GM12878 (cell line): ENCODE results near the gene GNG3. TPM values are rescaled to one million over a fixed set of nuclear protein-coding genes. Genes with fewer than 3 reads are reported as not detected.

Experiments
- ATF7 ChIP-seq: fragments of 450-650 bp; IDR thresholded peaks from 2 replicates; pipeline ENCODE4 v1.6.1; 2016; ENCODE audit warnings: low read depth, mild to moderate bottlenecking
- BRCA1 ChIP-seq: IDR thresholded peaks from 2 replicates; pipeline ENCODE4 v1.6.1; 2011; ENCODE audit warnings: low read depth, low read length, improper control_type of control experiment
- CREB1 ChIP-seq: IDR thresholded peaks from 2 replicates; pipeline ENCODE4 v1.6.1; 2012; ENCODE audit warnings: low read depth, mild to moderate bottlenecking, inconsistent platforms
- EP300 ChIP-seq, 2 experiments: fragments of 150-350 bp in 1 of 2; IDR thresholded peaks; 2 replicates each; pipeline ENCODE4 v1.6.1; 2011 to 2012; ENCODE audit warnings: low read depth in 2 of 2, low read length in 2 of 2, borderline replicate concordance in 1 of 2, improper control_type of control experiment in 1 of 2, inconsistent platforms in 1 of 2; ENCODE audit not compliant: control insufficient read depth in 1 of 2
- FOS ChIP-seq: IDR thresholded peaks from 3 replicates; pipeline ENCODE4 v1.6.1; 2011; ENCODE audit warnings: borderline replicate concordance; ENCODE audit not compliant: insufficient read length; ENCODE audit errors: extremely low read depth
- IRF3 ChIP-seq: fragments of 450-650 bp; IDR thresholded peaks from 2 replicates; pipeline ENCODE4 v1.6.1; 2014; ENCODE audit warnings: mild to moderate bottlenecking
- NBN ChIP-seq: fragments of 450-650 bp; IDR thresholded peaks from 2 replicates; pipeline ENCODE4 v1.6.1; 2016
- SMAD5 ChIP-seq: IDR thresholded peaks from 2 replicates; pipeline ENCODE4 v1.6.1; 2016; ENCODE audit warnings: antibody characterized with exemption, low read depth
- SRF ChIP-seq, 2 experiments: IDR thresholded peaks; 2 replicates each; pipeline ENCODE4 v1.6.1; 2011; ENCODE audit warnings: low read depth in 2 of 2, low read length in 2 of 2, mild to moderate bottlenecking in 1 of 2, moderate library complexity in 1 of 2
- TAF1 ChIP-seq: IDR thresholded peaks from 2 replicates; pipeline ENCODE4 v1.6.1; 2011; ENCODE audit warnings: mild to moderate bottlenecking, low read depth, low read length, borderline replicate concordance
- ZNF384 ChIP-seq: IDR thresholded peaks from 2 replicates; pipeline ENCODE4 v1.6.1; 2012; ENCODE audit warnings: low read depth, mild to moderate bottlenecking, low read length, improper control_type of control experiment, borderline replicate concordance
- polyA plus RNA-seq, 11 experiments: library from polyadenylated mRNA; depleted of rRNA in 4 of 11; unstranded in 6 of 11; stranded (reverse) in 5 of 11; fragments of >200 nt; fragmentation: Nextera tagmentation in 4 of 11; fragmentation: Illumina TruSeq in 1 of 11; extraction: Ambion mirVana in 4 of 11; extraction: Trizol in 1 of 11; gene quantifications; 1 replicate in 1 of 11; 2 replicates in 10 of 11; pipeline versions ENCODE4 v1.2.1 to v1.2.3, GENCODE V29; 2011 to 2016; ENCODE audit warnings: inconsistent platforms in 2 of 11, missing spikeins in 2 of 11, low read depth in 1 of 11
- total RNA-seq, 4 experiments: library from RNA; depleted of rRNA in 3 of 4; stranded (reverse); fragments of >200 nt in 3 of 4; fragmentation: Illumina TruSeq in 1 of 4; extraction: Trizol in 1 of 4; gene quantifications; 2 replicates each; pipeline versions ENCODE4 v1.2.1 to v1.2.3, GENCODE V29; 2013 to 2021
- TF ChIP-seq, protein P1 (sequence below): fragments of 450-650 bp; IDR thresholded peaks from 2 replicates; pipeline ENCODE4 v1.6.1; 2018; ENCODE audit warnings: mild to moderate bottlenecking, low read depth, moderate library complexity; ENCODE audit not compliant: partially characterized antibody
- TF ChIP-seq, protein P2 (sequence below): fragments of 450-650 bp; IDR thresholded peaks from 2 replicates; pipeline ENCODE4 v1.6.1; 2017; ENCODE audit warnings: low read depth, mild to moderate bottlenecking, moderate library complexity
- TF ChIP-seq, protein P3 (sequence below): fragments of 450-650 bp; IDR thresholded peaks from 2 replicates; pipeline ENCODE4 v1.6.1; 2018; ENCODE audit warnings: borderline replicate concordance, mild to moderate bottlenecking; ENCODE audit not compliant: partially characterized antibody
- TF ChIP-seq, protein P4 (sequence below): fragments of 450-650 bp; IDR thresholded peaks from 2 replicates; pipeline ENCODE4 v1.6.1; 2017; ENCODE audit warnings: mild to moderate bottlenecking, moderate library complexity

The GNG3 gene
- total and polyA plus RNA-seq, 10 of the 15 experiments (the other 5 are each of a cell fraction or from before 2014, with no cell fraction given), result 0.27 to 0.83 (median 0.57) TPM; not detected in 5

DNA sequence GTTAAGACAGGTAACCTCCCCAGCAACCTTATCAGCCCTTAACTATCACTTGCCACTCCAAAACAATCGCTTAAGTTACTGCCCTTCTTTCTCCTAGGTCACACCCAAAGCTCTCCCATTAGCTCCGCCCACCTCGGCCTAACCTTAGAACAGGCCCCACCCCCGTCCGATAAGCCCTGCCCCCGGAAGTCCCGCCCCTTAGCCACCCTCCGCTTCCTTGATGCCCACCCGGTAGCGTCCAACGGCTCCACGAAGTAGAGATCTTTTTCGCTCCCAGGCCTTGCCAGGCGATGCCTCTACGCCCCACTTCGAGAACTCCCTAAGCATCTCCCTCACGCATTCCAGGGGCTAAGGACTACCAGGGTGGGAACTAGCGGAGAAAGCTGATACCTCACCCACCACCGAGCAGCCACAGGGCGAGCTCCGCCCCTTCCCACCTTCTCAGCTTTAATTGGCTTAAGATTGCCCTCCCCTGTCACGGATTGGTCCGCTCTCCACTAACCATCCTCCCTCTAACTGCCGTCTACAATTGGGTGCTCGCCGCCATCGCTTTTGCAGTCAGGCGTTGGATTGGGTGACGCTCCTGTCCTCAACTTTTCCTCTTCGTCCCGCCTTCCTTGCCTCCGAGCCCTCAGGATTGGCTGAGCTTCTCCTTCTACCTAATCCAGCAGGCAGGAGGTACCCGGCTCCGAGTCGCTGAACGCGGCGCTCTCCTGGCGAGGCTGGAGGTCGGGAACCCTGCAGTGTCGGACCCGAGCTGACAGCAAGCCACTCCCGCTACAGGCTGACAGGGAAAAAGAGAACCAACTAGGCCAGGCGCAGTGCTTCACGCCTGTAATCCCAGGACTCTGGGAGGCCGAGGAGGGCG, 46.5 kb downstream of the GNG3 start, which contains the start of gene ZBTB3 (continued):
- TF ChIP-seq, protein P1, sequence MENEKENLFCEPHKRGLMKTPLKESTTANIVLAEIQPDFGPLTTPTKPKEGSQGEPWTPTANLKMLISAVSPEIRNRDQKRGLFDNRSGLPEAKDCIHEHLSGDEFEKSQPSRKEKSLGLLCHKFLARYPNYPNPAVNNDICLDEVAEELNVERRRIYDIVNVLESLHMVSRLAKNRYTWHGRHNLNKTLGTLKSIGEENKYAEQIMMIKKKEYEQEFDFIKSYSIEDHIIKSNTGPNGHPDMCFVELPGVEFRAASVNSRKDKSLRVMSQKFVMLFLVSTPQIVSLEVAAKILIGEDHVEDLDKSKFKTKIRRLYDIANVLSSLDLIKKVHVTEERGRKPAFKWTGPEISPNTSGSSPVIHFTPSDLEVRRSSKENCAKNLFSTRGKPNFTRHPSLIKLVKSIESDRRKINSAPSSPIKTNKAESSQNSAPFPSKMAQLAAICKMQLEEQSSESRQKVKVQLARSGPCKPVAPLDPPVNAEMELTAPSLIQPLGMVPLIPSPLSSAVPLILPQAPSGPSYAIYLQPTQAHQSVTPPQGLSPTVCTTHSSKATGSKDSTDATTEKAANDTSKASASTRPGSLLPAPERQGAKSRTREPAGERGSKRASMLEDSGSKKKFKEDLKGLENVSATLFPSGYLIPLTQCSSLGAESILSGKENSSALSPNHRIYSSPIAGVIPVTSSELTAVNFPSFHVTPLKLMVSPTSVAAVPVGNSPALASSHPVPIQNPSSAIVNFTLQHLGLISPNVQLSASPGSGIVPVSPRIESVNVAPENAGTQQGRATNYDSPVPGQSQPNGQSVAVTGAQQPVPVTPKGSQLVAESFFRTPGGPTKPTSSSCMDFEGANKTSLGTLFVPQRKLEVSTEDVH, result peak; percentile 69
- TF ChIP-seq BRCA1, result no peak
- TF ChIP-seq ZNF384, result no peak
- peak; percentile 52 for TF ChIP-seq ATF7
- TF ChIP-seq IRF3, result peak; percentile 95
- TF ChIP-seq SRF (IDR thresholded peaks at IDR 0.05; ENCODE audit: low read depth in 2 of 2, low read length in 2 of 2), result 0 out of 4 replicates have a peak, but pooled peaks of 1 of the 2 experiments have one; percentile 41
- TF ChIP-seq CREB1, result peak; percentile 66
- TF ChIP-seq, protein P2, sequence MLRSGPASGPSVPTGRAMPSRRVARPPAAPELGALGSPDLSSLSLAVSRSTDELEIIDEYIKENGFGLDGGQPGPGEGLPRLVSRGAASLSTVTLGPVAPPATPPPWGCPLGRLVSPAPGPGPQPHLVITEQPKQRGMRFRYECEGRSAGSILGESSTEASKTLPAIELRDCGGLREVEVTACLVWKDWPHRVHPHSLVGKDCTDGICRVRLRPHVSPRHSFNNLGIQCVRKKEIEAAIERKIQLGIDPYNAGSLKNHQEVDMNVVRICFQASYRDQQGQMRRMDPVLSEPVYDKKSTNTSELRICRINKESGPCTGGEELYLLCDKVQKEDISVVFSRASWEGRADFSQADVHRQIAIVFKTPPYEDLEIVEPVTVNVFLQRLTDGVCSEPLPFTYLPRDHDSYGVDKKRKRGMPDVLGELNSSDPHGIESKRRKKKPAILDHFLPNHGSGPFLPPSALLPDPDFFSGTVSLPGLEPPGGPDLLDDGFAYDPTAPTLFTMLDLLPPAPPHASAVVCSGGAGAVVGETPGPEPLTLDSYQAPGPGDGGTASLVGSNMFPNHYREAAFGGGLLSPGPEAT, result peak; percentile 49; the same call in 1 of the 2 replicates
- TF ChIP-seq, protein P3, sequence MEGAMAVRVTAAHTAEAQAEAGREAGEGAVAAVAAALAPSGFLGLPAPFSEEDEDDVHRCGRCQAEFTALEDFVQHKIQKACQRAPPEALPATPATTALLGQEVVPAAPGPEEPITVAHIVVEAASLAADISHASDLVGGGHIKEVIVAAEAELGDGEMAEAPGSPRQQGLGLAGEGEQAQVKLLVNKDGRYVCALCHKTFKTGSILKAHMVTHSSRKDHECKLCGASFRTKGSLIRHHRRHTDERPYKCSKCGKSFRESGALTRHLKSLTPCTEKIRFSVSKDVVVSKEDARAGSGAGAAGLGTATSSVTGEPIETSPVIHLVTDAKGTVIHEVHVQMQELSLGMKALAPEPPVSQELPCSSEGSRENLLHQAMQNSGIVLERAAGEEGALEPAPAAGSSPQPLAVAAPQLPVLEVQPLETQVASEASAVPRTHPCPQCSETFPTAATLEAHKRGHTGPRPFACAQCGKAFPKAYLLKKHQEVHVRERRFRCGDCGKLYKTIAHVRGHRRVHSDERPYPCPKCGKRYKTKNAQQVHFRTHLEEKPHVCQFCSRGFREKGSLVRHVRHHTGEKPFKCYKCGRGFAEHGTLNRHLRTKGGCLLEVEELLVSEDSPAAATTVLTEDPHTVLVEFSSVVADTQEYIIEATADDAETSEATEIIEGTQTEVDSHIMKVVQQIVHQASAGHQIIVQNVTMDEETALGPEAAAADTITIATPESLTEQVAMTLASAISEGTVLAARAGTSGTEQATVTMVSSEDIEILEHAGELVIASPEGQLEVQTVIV, result peak; percentile 82
- TF ChIP-seq, protein P4, sequence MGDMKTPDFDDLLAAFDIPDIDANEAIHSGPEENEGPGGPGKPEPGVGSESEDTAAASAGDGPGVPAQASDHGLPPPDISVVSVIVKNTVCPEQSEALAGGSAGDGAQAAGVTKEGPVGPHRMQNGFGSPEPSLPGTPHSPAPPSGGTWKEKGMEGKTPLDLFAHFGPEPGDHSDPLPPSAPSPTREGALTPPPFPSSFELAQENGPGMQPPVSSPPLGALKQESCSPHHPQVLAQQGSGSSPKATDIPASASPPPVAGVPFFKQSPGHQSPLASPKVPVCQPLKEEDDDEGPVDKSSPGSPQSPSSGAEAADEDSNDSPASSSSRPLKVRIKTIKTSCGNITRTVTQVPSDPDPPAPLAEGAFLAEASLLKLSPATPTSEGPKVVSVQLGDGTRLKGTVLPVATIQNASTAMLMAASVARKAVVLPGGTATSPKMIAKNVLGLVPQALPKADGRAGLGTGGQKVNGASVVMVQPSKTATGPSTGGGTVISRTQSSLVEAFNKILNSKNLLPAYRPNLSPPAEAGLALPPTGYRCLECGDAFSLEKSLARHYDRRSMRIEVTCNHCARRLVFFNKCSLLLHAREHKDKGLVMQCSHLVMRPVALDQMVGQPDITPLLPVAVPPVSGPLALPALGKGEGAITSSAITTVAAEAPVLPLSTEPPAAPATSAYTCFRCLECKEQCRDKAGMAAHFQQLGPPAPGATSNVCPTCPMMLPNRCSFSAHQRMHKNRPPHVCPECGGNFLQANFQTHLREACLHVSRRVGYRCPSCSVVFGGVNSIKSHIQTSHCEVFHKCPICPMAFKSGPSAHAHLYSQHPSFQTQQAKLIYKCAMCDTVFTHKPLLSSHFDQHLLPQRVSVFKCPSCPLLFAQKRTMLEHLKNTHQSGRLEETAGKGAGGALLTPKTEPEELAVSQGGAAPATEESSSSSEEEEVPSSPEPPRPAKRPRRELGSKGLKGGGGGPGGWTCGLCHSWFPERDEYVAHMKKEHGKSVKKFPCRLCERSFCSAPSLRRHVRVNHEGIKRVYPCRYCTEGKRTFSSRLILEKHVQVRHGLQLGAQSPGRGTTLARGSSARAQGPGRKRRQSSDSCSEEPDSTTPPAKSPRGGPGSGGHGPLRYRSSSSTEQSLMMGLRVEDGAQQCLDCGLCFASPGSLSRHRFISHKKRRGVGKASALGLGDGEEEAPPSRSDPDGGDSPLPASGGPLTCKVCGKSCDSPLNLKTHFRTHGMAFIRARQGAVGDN, result peak; percentile 13
- TF ChIP-seq SMAD5, result peak; percentile 92; the same call in 1 of the 2 replicates
- TF ChIP-seq FOS, result peak; percentile 89
- peak; percentile 63; the same call in 1 of the 2 replicates for TF ChIP-seq TAF1
- TF ChIP-seq EP300 (IDR thresholded peaks at IDR 0.05; ENCODE audit: borderline replicate concordance in 1 of 2, control insufficient read depth in 1 of 2, low read depth in 2 of 2, low read length in 2 of 2), result no peak
- peak; percentile 90 for TF ChIP-seq NBN
